ENCODE measurements around the gene UBE2E2.

- TF ChIP-seq, protein P1, sequence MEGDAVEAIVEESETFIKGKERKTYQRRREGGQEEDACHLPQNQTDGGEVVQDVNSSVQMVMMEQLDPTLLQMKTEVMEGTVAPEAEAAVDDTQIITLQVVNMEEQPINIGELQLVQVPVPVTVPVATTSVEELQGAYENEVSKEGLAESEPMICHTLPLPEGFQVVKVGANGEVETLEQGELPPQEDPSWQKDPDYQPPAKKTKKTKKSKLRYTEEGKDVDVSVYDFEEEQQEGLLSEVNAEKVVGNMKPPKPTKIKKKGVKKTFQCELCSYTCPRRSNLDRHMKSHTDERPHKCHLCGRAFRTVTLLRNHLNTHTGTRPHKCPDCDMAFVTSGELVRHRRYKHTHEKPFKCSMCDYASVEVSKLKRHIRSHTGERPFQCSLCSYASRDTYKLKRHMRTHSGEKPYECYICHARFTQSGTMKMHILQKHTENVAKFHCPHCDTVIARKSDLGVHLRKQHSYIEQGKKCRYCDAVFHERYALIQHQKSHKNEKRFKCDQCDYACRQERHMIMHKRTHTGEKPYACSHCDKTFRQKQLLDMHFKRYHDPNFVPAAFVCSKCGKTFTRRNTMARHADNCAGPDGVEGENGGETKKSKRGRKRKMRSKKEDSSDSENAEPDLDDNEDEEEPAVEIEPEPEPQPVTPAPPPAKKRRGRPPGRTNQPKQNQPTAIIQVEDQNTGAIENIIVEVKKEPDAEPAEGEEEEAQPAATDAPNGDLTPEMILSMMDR (conservative IDR thresholded peaks at IDR 0.05; ENCODE audit: low read length), result no peak
- no peak for TF ChIP-seq EZH2phosphoT487 (IDR thresholded peaks at IDR 0.05; ENCODE audit: borderline replicate concordance, low read depth, low read length)
Observed at GRCh38 chr3:23442598-23443383, 239.7 kb downstream of the UBE2E2 start.

Data from OCI-LY7 (cell line).